ENCODE results near the gene CCL3. TPM values are rescaled to one million over a fixed set of nuclear protein-coding genes. Genes with fewer than 3 reads are reported as not detected.

Gene CCL3
- total RNA-seq, 4 donors from 2014 or later, result 0.68 to 1.7 TPM; not detected in 2

GRCh38 chr17:36074365-36074764 lies 15.6 kb downstream of the CCL3 start:
- no peak overlapping the region for H3K27ac ChIP-seq
- in situ Hi-C loops (cut with MboI; ENCODE audit: low sequenced_read_pairs in 4 of 4) (no loop called here), intact Hi-C loops (cut with DNase I; ENCODE audit: low total_unique reads) (loop anchor here (5.0 kb wide), 1 partner anchor 102 kb away; no protein-coding TSS in a partner anchor)
- no peaks in the 10 kb centered on the region for H3K9me3 ChIP-seq
- no peak for ATAC-seq
- DNase-seq, result no peak
- TF ChIP-seq CTCF (IDR thresholded peaks at IDR 0.05 in 4 of 5, conservative IDR thresholded peaks at IDR 0.05 in 1 of 5), result no peak
- TF ChIP-seq POLR2A (IDR thresholded peaks at IDR 0.05), result no peak
- H3K36me3 ChIP-seq, result no peaks in the 10 kb centered on the region
- no peaks in the 10 kb centered on the region for H3K4me1 ChIP-seq
- no peak overlapping the region for H3K4me3 ChIP-seq
- H3K27me3 ChIP-seq, result no peaks in the 10 kb centered on the region

- DNase-seq, result no peak
- intact Hi-C loops (cut with DNase I; ENCODE audit: low total_unique reads), result loop anchor here (5.0 kb wide), 1 partner anchor 100 kb away; no protein-coding TSS in a partner anchor
- H3K27me3 ChIP-seq, result no peaks in the 10 kb centered on the region
- in situ Hi-C loops (cut with MboI; ENCODE audit: low sequenced_read_pairs in 4 of 4), result no loop called here
- H3K9me3 ChIP-seq, result no peaks in the 10 kb centered on the region
- H3K4me1 ChIP-seq, result no peaks in the 10 kb centered on the region
- H3K36me3 ChIP-seq, result no peaks in the 10 kb centered on the region
- TF ChIP-seq POLR2A (IDR thresholded peaks at IDR 0.05) (no peak), CTCF (IDR thresholded peaks at IDR 0.05 in 4 of 5, conservative IDR thresholded peaks at IDR 0.05 in 1 of 5) (peak in 3 of 5 experiments; percentile 34 to 57 (median 45))
- H3K4me3 ChIP-seq, result no peak overlapping the region
- H3K27ac ChIP-seq, result no peak overlapping the region
- ATAC-seq, result no peak
Measured at GRCh38 chr17:36072431-36073121, 17.4 kb downstream of the CCL3 start.

- intact Hi-C loops (cut with DNase I; ENCODE audit: low total_unique reads) (loop anchor here (5.0 kb wide), 1 partner anchor 99 kb away; no protein-coding TSS in a partner anchor), in situ Hi-C loops (cut with MboI; ENCODE audit: low sequenced_read_pairs in 4 of 4) (no loop called here)
- Histone ChIP-seq H3K27me3 (no peaks in the 10 kb centered on the region), H3K9me3 (no peaks in the 10 kb centered on the region), H3K36me3 (no peaks in the 10 kb centered on the region), H3K27ac (no peak overlapping the region), H3K4me3 (no peak overlapping the region), H3K4me1 (no peaks in the 10 kb centered on the region)
- no peak for ATAC-seq
- no peak for DNase-seq
- no peak for TF ChIP-seq CTCF (IDR thresholded peaks at IDR 0.05 in 4 of 5, conservative IDR thresholded peaks at IDR 0.05 in 1 of 5)
- no peak for TF ChIP-seq POLR2A (IDR thresholded peaks at IDR 0.05)
Measured at GRCh38 chr17:36071751-36072150, 18.2 kb downstream of the CCL3 start.

- Histone ChIP-seq H3K4me3 (no peak overlapping the region), H3K27ac (no peak overlapping the region), H3K27me3 (no peaks in the 10 kb centered on the region), H3K36me3 (no peaks in the 10 kb centered on the region), H3K4me1 (no peaks in the 10 kb centered on the region), H3K9me3 (no peaks in the 10 kb centered on the region)
- no peak for DNase-seq
- intact Hi-C loops (cut with DNase I; ENCODE audit: low total_unique reads), result loop anchor here (5.0 kb wide), 1 partner anchor 98 kb away; no protein-coding TSS in a partner anchor
- in situ Hi-C loops (cut with MboI; ENCODE audit: low sequenced_read_pairs in 4 of 4), result no loop called here
- ATAC-seq, result no peak
- no peak for TF ChIP-seq CTCF (IDR thresholded peaks at IDR 0.05 in 4 of 5, conservative IDR thresholded peaks at IDR 0.05 in 1 of 5)
- TF ChIP-seq POLR2A (IDR thresholded peaks at IDR 0.05), result no peak
Measured at GRCh38 chr17:36070427-36070826, 19.5 kb downstream of the CCL3 start.
